SK-N-SH (cell line): ENCODE data around the gene MYCL. TPM values are rescaled to one million over a fixed set of nuclear protein-coding genes. Genes with fewer than 3 reads are reported as not detected.

Source experiments
- CTCF ChIA-PET: fragments of 300-600, 350-600 bp; formaldehyde crosslinking; extraction: SDS; loops from one replicate; lab custom pipeline; 2021; lab: Yijun Ruan, JAX
- POLR2A ChIA-PET: fragments of 350-600 bp; sonication (Branson Sonifier 250); formaldehyde crosslinking; extraction: SDS; loops from one replicate; lab custom pipeline; 2020; ENCODE audit warnings: antibody characterized with exemption, inconsistent platforms; lab: Yijun Ruan, JAX
- DNase-seq: peaks from one replicate; pipeline ENCODE4 v3.0.0; 2012
- H2AFZ ChIP-seq: fragments of 200-600 bp; sonication (generic); 2 replicates; pipeline ENCODE4 v1.8.1; 2016; ENCODE audit warnings: antibody characterized with exemption, mild to moderate bottlenecking, low read depth
- H3F3A ChIP-seq: fragments of 200-600 bp; sonication (generic); replicated peaks from 2 replicates; pipeline ENCODE3; 2016; ENCODE audit warnings: antibody characterized with exemption, mild to moderate bottlenecking; ENCODE audit not compliant: insufficient read depth
- H3K27ac ChIP-seq, 2 experiments: fragments of 200-500 bp in 1 of 2; fragments of 200-600 bp in 1 of 2; sonication (Bioruptor generic) in 1 of 2; sonication (generic), shearing (Covaris generic) in 1 of 2; 2 replicates each; pipeline versions ENCODE4 v1.5.1 to v1.6.1; 2014 to 2016; ENCODE audit warnings: low read depth in 2 of 2, inconsistent platforms in 1 of 2, low read length in 1 of 2, mild to moderate bottlenecking in 1 of 2, mixed read lengths in 1 of 2
- H3K27me3 ChIP-seq: fragments of 200-600 bp; sonication (generic), shearing (Covaris generic); 2 replicates; pipeline ENCODE4 v1.6.1; 2016; ENCODE audit warnings: mixed run types; ENCODE audit not compliant: insufficient read depth
- H3K36me3 ChIP-seq, 2 experiments: fragments of 200-500 bp in 1 of 2; fragments of 200-600 bp in 1 of 2; sonication (Bioruptor generic) in 1 of 2; sonication (generic) in 1 of 2; replicated peaks in 1 of 2; 2 replicates each; pipeline versions ENCODE3 to v1.5.1; 2014 to 2016; ENCODE audit warnings: low read length in 1 of 2, mild to moderate bottlenecking in 1 of 2; ENCODE audit not compliant: insufficient read depth in 2 of 2, control insufficient read depth in 1 of 2
- H3K4me1 ChIP-seq, 2 experiments: fragments of 200-500 bp in 1 of 2; fragments of 200-600 bp in 1 of 2; sonication (Bioruptor generic) in 1 of 2; sonication (generic), shearing (Covaris generic) in 1 of 2; 2 replicates each; pipeline versions ENCODE4 v1.5.1 to v1.6.1; 2014 to 2016; ENCODE audit warnings: low read depth in 1 of 2, low read length in 1 of 2, mixed run types in 1 of 2; ENCODE audit not compliant: insufficient read depth in 2 of 2, control insufficient read depth in 1 of 2
- H3K4me2 ChIP-seq: fragments of 200-600 bp; sonication (generic), shearing (Covaris generic); 2 replicates; pipeline ENCODE4 v1.6.1; 2017; ENCODE audit warnings: mixed run types
- H3K4me3 ChIP-seq, 2 experiments: fragments of 200-500 bp in 1 of 2; fragments of 200-600 bp in 1 of 2; sonication (Bioruptor generic) in 1 of 2; sonication (generic), shearing (Covaris generic) in 1 of 2; 2 replicates each; pipeline versions ENCODE4 v1.5.1 to v1.8.1; 2014 to 2016; ENCODE audit warnings: low read depth in 2 of 2, inconsistent platforms in 1 of 2, low read length in 1 of 2, mild to moderate bottlenecking in 1 of 2, mixed read lengths in 1 of 2, moderate library complexity in 1 of 2
- H3K79me2 ChIP-seq: fragments of 200-600 bp; sonication (generic); 2 replicates; pipeline ENCODE4 v1.8.1; 2017; ENCODE audit warnings: mild to moderate bottlenecking; ENCODE audit not compliant: insufficient read depth
- H3K9ac ChIP-seq: fragments of 200-600 bp; sonication (generic); 2 replicates; pipeline ENCODE4 v1.6.1; 2017; ENCODE audit warnings: mixed run types
- H3K9me2 ChIP-seq: fragments of 200-600 bp; sonication (generic); 2 replicates; pipeline ENCODE4 v1.6.1; 2017; ENCODE audit warnings: mixed run types
- H3K9me3 ChIP-seq: fragments of 200-600 bp; sonication (generic); 2 replicates; pipeline ENCODE4 v1.6.1; 2017; ENCODE audit warnings: mixed run types, mild to moderate bottlenecking, moderate library complexity
- H4K20me1 ChIP-seq: fragments of 200-600 bp; sonication (generic); 2 replicates; pipeline ENCODE4 v1.6.1; 2017; ENCODE audit warnings: mild to moderate bottlenecking, mixed run types; ENCODE audit not compliant: insufficient read depth
- EP300 ChIP-seq, 2 experiments: IDR thresholded peaks; 2 replicates each; pipeline versions ENCODE4 v1.4.0 to v1.6.1; 2012; ENCODE audit warnings: borderline replicate concordance in 1 of 2, low read depth in 1 of 2, low read length in 1 of 2
- FOSL2 ChIP-seq: IDR thresholded peaks from 2 replicates; pipeline ENCODE4 v1.4.0; 2012; ENCODE audit warnings: low read depth, mild to moderate bottlenecking, moderate library complexity, borderline replicate concordance
- GABPA ChIP-seq: IDR thresholded peaks from 2 replicates; pipeline ENCODE4 v1.4.0; 2012; ENCODE audit warnings: low read depth, mild to moderate bottlenecking
- IRF3 ChIP-seq: fragments of 150-350 bp; IDR thresholded peaks from 2 replicates; pipeline ENCODE4 v1.6.1; 2016; ENCODE audit warnings: mild to moderate bottlenecking, low read depth, low read length
- MEF2A ChIP-seq: IDR thresholded peaks from 2 replicates; pipeline ENCODE4 v1.4.0; 2012; ENCODE audit warnings: low read depth, borderline replicate concordance
- MXI1 ChIP-seq: IDR thresholded peaks from 2 replicates; pipeline ENCODE4 v1.6.1; 2012; ENCODE audit warnings: mild to moderate bottlenecking, low read depth, low read length, improper control_type of control experiment
- NFIC ChIP-seq: IDR thresholded peaks from 2 replicates; pipeline ENCODE4 v1.4.0; 2012; ENCODE audit warnings: borderline replicate concordance
- PBX3 ChIP-seq: IDR thresholded peaks from 2 replicates; pipeline ENCODE4; 2012
- POLR2AphosphoS5 ChIP-seq: IDR thresholded peaks from 2 replicates; pipeline ENCODE4 v1.6.1; 2012; ENCODE audit warnings: low read depth, low read length
- RCOR1 ChIP-seq: fragments of 150-350 bp; IDR thresholded peaks from 2 replicates; pipeline ENCODE4 v1.6.1; 2017; ENCODE audit warnings: antibody characterized with exemption, low read length
- RFX5 ChIP-seq: IDR thresholded peaks from 2 replicates; pipeline ENCODE4 v1.6.1; 2012; ENCODE audit warnings: mild to moderate bottlenecking, improper control_type of control experiment, low read length
- TAF1 ChIP-seq: IDR thresholded peaks from 2 replicates; pipeline ENCODE4 v1.6.1; 2012; ENCODE audit warnings: low read depth, mild to moderate bottlenecking, low read length, moderate library complexity, borderline replicate concordance
- YY1 ChIP-seq: IDR thresholded peaks from 2 replicates; pipeline ENCODE4 v1.4.0; 2012; ENCODE audit warnings: low read depth, mild to moderate bottlenecking
- WGBS: methylation state at CpG from one replicate; pipeline ENCODE4 v1.1.6; 2017; ENCODE audit warnings: low lambda C conversion rate; 5-methylcytosine and 5-hydroxymethylcytosine counted together
- polyA plus RNA-seq, 3 experiments: library from polyadenylated mRNA; depleted of rRNA; stranded (reverse); fragments of >200 nt; gene quantifications; 2 replicates each; pipeline ENCODE4 v1.2.3, GENCODE V29; 2012
- TF ChIP-seq, protein P1 (sequence below): fragments of 150-350 bp; IDR thresholded peaks from 2 replicates; pipeline ENCODE4 v1.6.1; 2017; ENCODE audit warnings: antibody characterized with exemption, low read length, low read depth, borderline replicate concordance

Gene MYCL
- polyA plus RNA-seq, 1 of the 3 experiments (the other 2 are of a cell fraction) = 0.48 TPM

DNA sequence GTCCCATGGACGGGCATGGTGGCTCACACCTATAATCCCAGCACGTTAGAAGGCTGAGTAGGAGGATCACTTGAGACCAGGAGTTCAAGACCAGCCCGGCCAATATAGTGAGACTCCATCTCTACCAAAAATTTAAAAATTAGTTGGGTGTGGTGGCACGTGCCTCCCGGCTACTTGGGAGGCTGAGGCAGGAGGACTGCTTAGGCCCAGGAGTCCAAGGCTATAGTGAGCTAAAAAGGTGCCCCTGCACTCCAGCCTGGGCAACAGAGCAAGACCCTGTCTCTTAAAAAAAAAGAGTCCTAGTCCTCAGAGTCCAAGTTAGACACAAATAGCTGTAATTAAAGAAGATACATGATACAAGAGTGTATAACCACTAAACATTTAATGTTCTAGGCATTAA is 38.5 kb downstream of the MYCL start:
- H3K27me3 ChIP-seq = no peaks in the 10 kb centered on the region
- 98% methylated on average over 5 of the region's 5 CpGs for WGBS
- H3K27ac ChIP-seq = no peak overlapping the region
- peaks cover 85% of the 10 kb centered on the region for H3K79me2 ChIP-seq
- no peak for DNase-seq
- CTCF ChIA-PET = interaction anchor here (1.2 to 1.3 kb wide), 2 partner anchors 36 to 46 kb away, joined by 3 to 4 read pairs; no protein-coding TSS in a partner anchor
- no peak overlapping the region for H2AFZ ChIP-seq
- TF ChIP-seq EP300 (IDR thresholded peaks at IDR 0.05; ENCODE audit: borderline replicate concordance in 1 of 2, low read depth in 1 of 2, low read length in 1 of 2) (no peak), TAF1 (no peak), FOSL2 (no peak), POLR2AphosphoS5 (no peak), NFIC (no peak), RFX5 (no peak), RCOR1 (no peak), MXI1 (no peak)
- TF ChIP-seq, protein P1, sequence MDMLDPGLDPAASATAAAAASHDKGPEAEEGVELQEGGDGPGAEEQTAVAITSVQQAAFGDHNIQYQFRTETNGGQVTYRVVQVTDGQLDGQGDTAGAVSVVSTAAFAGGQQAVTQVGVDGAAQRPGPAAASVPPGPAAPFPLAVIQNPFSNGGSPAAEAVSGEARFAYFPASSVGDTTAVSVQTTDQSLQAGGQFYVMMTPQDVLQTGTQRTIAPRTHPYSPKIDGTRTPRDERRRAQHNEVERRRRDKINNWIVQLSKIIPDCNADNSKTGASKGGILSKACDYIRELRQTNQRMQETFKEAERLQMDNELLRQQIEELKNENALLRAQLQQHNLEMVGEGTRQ = no peak
- peaks cover 34% of the 10 kb centered on the region for H4K20me1 ChIP-seq
- no peaks in the 10 kb centered on the region for H3K9me3 ChIP-seq
- peaks cover 0 to 6% of the 10 kb centered on the region in 2 experiments; a peak in 1 of 4 replicates for H3K4me1 ChIP-seq
- peaks cover 12% of the 10 kb centered on the region for H3F3A ChIP-seq
- POLR2A ChIA-PET = no interaction called here
- no peak overlapping the region for H3K9ac ChIP-seq
- H3K9me2 ChIP-seq = no peaks in the 10 kb centered on the region
- H3K4me2 ChIP-seq = no peak overlapping the region
- peaks cover 0 to 2% of the 10 kb centered on the region in 2 experiments for H3K36me3 ChIP-seq
- H3K4me3 ChIP-seq = no peak overlapping the region

DNA sequence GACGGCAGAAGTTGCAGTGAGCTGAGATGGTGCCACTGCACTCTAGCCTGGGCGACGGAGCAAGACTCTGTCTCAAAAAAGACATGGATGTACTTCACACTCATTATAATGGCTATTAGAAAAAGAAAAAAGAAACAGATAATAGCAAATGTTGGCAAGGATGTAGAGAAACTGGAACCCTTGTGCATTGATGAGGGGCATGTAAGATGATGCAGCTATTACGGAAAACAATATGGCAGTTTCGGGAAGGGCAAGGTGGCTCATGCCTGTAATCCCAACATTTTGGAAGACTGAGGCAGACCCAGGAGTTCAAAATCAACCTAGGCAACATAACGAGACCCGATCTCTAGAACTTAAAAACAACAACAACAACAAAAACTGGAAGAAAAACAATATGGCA is 40.7 kb downstream of the MYCL start:
- no peak overlapping the region for H3K4me3 ChIP-seq
- TF ChIP-seq FOSL2 (no peak), YY1 (no peak), IRF3 (no peak), MEF2A (no peak), RFX5 (no peak), POLR2AphosphoS5 (no peak), PBX3 (no peak), GABPA (no peak)
- TF ChIP-seq, all 33 proteins: peak for 0
- H3K4me2 ChIP-seq = no peak overlapping the region
- H3F3A ChIP-seq = peaks cover 3% of the 10 kb centered on the region
- no peak for DNase-seq
- no peaks in the 10 kb centered on the region for H3K27me3 ChIP-seq
- H4K20me1 ChIP-seq = peaks cover 24% of the 10 kb centered on the region
- 96% methylated on average over 7 of the region's 7 CpGs for WGBS
- H3K9me2 ChIP-seq = no peaks in the 10 kb centered on the region
- peaks cover 81% of the 10 kb centered on the region for H3K79me2 ChIP-seq
- ChIA-PET CTCF (interaction anchor here (0.6 to 0.9 kb wide), 2 partner anchors 10 to 59 kb away, joined by 3 read pairs; no protein-coding TSS in a partner anchor), POLR2A (no interaction called here)
- no peak overlapping the region for H3K9ac ChIP-seq
- H3K4me1 ChIP-seq = no peaks in the 10 kb centered on the region
- no peak overlapping the region for H3K27ac ChIP-seq
- no peaks in the 10 kb centered on the region for H3K9me3 ChIP-seq
- no peak overlapping the region for H2AFZ ChIP-seq
- peaks cover 4 to 10% of the 10 kb centered on the region in 2 experiments for H3K36me3 ChIP-seq
